OCI-LY7 (cell line): ENCODE results near the gene MINDY4.

Experiments
- EZH2phosphoT487 ChIP-seq: fragments of 200-600 bp; sonication (generic); IDR thresholded peaks from 2 replicates; pipeline ENCODE4 v1.6.1; 2018; ENCODE audit warnings: low read depth, borderline replicate concordance, mild to moderate bottlenecking, mixed run types, antibody characterized with exemption, low read length, moderate library complexity, mixed read lengths
- TF ChIP-seq, protein P1 (sequence below): fragments of 200-600 bp; sonication (generic); conservative IDR thresholded peaks from 2 replicates; pipeline ENCODE4 v1.5.1; 2014; ENCODE audit warnings: mild to moderate bottlenecking, antibody characterized with exemption, low read length, moderate library complexity, mixed read lengths

DNA sequence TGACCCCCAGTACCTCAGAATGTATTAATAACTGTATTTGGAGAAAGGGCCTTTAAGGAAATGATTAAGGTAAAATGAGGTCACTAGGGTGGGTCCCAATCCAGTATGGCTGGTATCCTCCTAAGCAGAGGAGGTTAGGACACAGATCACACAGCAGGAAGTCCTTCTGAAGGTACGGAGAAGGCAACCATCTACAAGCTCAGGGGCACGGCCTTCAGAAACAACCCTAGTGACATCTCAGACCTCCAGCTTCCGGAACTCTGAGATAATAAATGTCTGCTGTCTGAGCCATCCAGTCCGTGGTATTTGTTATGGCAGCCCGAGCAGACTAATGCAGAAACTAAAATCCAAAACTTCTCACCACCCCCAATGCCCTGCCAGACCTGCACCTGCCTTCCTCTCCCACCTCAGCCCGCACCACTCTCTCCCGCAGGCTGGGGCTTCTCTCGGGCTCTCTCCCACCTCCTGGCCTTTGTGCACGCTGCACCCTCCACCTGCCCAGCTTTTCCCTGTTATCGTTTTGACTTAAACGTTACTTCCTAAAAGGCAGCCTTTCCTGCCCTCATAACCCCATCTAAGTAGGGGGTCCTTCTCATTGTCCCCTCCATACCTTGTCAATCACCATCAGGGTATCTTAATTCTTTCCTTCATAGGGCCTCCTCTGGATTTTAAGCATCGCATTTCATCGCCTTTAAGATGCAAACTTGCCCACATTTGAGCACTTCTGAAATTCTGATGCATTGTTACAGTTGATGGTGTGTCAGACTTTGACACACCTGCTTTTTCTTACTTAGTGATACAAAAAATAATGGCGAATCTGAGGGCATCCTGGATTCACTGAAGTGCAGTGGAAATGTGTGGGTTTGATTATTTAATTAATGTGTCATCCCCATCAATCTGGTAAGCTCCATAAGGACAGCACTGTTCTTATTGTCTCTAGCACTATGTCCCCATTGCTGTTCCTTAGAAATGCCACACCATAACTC lies 108.2 kb downstream of the MINDY4 start:
- TF ChIP-seq, protein P1, sequence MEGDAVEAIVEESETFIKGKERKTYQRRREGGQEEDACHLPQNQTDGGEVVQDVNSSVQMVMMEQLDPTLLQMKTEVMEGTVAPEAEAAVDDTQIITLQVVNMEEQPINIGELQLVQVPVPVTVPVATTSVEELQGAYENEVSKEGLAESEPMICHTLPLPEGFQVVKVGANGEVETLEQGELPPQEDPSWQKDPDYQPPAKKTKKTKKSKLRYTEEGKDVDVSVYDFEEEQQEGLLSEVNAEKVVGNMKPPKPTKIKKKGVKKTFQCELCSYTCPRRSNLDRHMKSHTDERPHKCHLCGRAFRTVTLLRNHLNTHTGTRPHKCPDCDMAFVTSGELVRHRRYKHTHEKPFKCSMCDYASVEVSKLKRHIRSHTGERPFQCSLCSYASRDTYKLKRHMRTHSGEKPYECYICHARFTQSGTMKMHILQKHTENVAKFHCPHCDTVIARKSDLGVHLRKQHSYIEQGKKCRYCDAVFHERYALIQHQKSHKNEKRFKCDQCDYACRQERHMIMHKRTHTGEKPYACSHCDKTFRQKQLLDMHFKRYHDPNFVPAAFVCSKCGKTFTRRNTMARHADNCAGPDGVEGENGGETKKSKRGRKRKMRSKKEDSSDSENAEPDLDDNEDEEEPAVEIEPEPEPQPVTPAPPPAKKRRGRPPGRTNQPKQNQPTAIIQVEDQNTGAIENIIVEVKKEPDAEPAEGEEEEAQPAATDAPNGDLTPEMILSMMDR, result no peak
- no peak for TF ChIP-seq EZH2phosphoT487
